ENCODE measurements around the gene NAPA. TPM values are rescaled to one million over a fixed set of nuclear protein-coding genes. Genes with fewer than 3 reads are reported as not detected.

Gene NAPA
- total RNA-seq, 4 donors from 2014 or later, result 73.5 to 179 (median 90.9) TPM

GRCh38 chr19:47545061-47545948, 30.4 kb upstream of the NAPA start:
- TF ChIP-seq, protein P1, sequence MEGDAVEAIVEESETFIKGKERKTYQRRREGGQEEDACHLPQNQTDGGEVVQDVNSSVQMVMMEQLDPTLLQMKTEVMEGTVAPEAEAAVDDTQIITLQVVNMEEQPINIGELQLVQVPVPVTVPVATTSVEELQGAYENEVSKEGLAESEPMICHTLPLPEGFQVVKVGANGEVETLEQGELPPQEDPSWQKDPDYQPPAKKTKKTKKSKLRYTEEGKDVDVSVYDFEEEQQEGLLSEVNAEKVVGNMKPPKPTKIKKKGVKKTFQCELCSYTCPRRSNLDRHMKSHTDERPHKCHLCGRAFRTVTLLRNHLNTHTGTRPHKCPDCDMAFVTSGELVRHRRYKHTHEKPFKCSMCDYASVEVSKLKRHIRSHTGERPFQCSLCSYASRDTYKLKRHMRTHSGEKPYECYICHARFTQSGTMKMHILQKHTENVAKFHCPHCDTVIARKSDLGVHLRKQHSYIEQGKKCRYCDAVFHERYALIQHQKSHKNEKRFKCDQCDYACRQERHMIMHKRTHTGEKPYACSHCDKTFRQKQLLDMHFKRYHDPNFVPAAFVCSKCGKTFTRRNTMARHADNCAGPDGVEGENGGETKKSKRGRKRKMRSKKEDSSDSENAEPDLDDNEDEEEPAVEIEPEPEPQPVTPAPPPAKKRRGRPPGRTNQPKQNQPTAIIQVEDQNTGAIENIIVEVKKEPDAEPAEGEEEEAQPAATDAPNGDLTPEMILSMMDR (IDR thresholded peaks at IDR 0.05; ENCODE audit: low read depth), result no peak

DNA sequence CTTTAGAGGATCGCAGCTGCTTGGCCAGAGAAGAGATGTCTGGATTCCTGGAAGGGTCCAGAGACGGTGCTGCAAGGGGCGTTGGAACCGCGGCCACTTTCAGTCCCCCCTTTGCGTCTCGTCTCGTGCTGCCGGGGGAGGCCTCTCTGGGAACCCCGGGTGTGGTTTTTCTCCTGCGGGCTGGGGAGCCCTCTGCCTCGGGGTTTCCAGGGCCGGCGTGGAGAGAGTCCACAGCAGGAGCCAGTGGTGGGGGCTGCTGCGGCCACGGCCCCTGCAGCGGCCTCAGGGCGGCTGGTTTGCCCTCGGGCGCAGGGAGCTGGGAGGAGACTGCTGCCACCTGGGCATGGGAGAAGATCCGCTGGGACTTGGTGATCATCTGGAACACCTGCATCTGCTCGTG, 29.6 kb upstream of the NAPA start:
- TF ChIP-seq, protein P1 (IDR thresholded peaks at IDR 0.05; ENCODE audit: low read depth), result no peak

DNA sequence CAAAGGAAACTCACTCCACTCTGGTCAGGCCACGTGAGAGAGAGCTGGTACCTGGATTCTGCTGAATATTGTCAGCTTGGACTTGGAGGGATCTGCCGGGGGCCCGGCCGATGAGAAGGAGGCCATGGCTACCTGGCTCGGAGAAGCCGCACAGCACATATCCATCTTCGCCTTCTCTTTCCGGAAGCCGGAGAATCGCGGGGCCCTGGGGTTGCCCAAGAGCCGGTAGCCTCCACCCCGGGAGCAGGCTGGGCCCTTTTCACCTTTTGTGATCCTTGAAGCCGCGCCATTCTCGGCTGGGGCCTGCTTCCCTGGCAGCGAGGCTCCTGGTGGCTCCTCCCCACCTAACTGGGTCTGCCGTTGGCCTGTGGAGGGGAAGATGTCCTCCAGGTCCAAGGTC, 29.2 kb upstream of the NAPA start:
- TF ChIP-seq, protein P1 (IDR thresholded peaks at IDR 0.05; ENCODE audit: low read depth), result no peak

DNA sequence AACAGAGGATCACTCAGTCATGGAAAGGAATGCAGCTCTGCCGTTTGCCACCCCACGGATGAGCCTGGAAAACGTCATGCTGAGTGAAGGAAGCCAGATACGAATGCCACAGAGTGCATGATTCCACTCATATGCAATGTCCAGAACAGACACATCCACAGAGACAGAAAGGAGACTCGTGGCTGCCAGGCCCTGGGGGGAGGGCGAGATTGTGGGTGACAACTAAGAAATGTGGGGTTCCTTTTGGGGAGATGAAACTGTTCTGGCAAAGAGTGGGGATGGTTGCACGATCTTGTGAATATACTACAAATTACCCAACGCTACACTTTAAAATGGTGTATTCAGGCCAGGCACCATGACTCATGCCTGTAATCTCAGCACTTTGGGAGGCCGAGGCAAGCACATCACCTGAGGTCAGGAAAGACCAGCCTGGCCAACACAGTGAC, 27.2 kb upstream of the NAPA start:
- TF ChIP-seq, protein P1 (IDR thresholded peaks at IDR 0.05; ENCODE audit: low read depth), result no peak

DNA sequence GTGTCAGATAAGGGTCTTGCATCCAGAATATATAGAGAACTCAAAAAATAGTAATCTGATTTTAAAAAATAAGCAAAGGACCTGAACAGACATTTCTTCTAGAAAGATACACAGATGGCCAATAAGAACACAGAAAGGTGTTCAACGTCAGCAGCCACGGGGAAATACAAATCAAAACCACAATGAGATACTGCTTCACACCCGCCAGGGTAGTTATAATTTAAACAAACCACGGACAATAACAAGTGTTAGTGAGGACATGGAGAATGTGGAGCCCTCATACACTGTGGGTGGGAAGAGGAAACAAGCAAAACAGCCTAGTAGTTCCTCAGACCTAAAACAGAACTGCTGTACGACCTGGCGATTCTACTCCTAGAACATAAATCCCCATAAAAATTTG, 26.7 kb upstream of the NAPA start:
- TF ChIP-seq, protein P1 (IDR thresholded peaks at IDR 0.05; ENCODE audit: low read depth), result no peak

- TF ChIP-seq, protein P1 (IDR thresholded peaks at IDR 0.05; ENCODE audit: low read depth), result no peak
Observed at GRCh38 chr19:47540748-47541147, 25.9 kb upstream of the NAPA start.

DNA sequence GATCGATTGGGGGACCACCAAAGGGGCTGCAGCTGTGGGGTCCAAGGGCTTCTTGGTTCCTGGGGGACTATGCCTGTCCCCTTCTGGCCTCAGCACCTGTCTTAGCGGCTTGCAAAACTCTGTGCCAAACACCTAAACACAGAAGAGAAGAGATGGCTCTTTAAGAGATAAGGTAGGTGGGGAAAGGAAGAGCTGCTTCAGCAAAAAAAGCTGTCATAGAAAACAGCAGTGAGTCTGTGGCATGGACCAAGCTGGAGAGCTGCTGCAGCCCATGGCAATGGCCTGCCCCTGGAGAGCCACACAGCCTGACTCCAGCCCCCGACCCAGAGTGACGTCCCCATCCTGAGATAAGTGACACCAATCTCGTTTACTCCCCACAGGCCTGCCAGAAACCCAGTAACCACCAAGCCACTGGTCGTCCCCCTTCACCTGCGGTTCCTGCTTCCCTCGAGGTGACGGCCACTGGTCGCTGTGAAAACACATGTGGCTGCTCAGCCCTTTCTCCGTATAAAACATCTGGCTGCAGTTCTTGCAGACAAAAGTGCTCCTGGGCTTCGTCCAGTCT, 25.0 kb upstream of the NAPA start:
- TF ChIP-seq, protein P1 (IDR thresholded peaks at IDR 0.05; ENCODE audit: low read depth), result no peak

Data from subcutaneous adipose tissue (tissue), 4 donors.